SK-N-SH (cell line): ENCODE measurements around the gene TMEM87B. TPM values are rescaled to one million over a fixed set of nuclear protein-coding genes. Genes with fewer than 3 reads are reported as not detected.

ENCODE experiments used
- CTCF ChIA-PET: fragments of 300-600, 350-600 bp; formaldehyde crosslinking; extraction: SDS; loops from one replicate; lab custom pipeline; 2021; lab: Yijun Ruan, JAX
- POLR2A ChIA-PET: fragments of 350-600 bp; sonication (Branson Sonifier 250); formaldehyde crosslinking; extraction: SDS; loops from one replicate; lab custom pipeline; 2020; ENCODE audit warnings: antibody characterized with exemption, inconsistent platforms; lab: Yijun Ruan, JAX
- DNase-seq: peaks from one replicate; pipeline ENCODE4 v3.0.0; 2012
- H2AFZ ChIP-seq: fragments of 200-600 bp; sonication (generic); 2 replicates; pipeline ENCODE4 v1.8.1; 2016; ENCODE audit warnings: antibody characterized with exemption, mild to moderate bottlenecking, low read depth
- H3F3A ChIP-seq: fragments of 200-600 bp; sonication (generic); replicated peaks from 2 replicates; pipeline ENCODE3; 2016; ENCODE audit warnings: antibody characterized with exemption, mild to moderate bottlenecking; ENCODE audit not compliant: insufficient read depth
- H3K27ac ChIP-seq, 2 experiments: fragments of 200-500 bp in 1 of 2; fragments of 200-600 bp in 1 of 2; sonication (Bioruptor generic) in 1 of 2; sonication (generic), shearing (Covaris generic) in 1 of 2; 2 replicates each; pipeline versions ENCODE4 v1.5.1 to v1.6.1; 2014 to 2016; ENCODE audit warnings: low read depth in 2 of 2, inconsistent platforms in 1 of 2, low read length in 1 of 2, mild to moderate bottlenecking in 1 of 2, mixed read lengths in 1 of 2
- H3K27me3 ChIP-seq: fragments of 200-600 bp; sonication (generic), shearing (Covaris generic); 2 replicates; pipeline ENCODE4 v1.6.1; 2016; ENCODE audit warnings: mixed run types; ENCODE audit not compliant: insufficient read depth
- H3K36me3 ChIP-seq, 2 experiments: fragments of 200-500 bp in 1 of 2; fragments of 200-600 bp in 1 of 2; sonication (Bioruptor generic) in 1 of 2; sonication (generic) in 1 of 2; replicated peaks in 1 of 2; 2 replicates each; pipeline versions ENCODE3 to v1.5.1; 2014 to 2016; ENCODE audit warnings: low read length in 1 of 2, mild to moderate bottlenecking in 1 of 2; ENCODE audit not compliant: insufficient read depth in 2 of 2, control insufficient read depth in 1 of 2
- H3K4me1 ChIP-seq, 2 experiments: fragments of 200-500 bp in 1 of 2; fragments of 200-600 bp in 1 of 2; sonication (Bioruptor generic) in 1 of 2; sonication (generic), shearing (Covaris generic) in 1 of 2; 2 replicates each; pipeline versions ENCODE4 v1.5.1 to v1.6.1; 2014 to 2016; ENCODE audit warnings: low read depth in 1 of 2, low read length in 1 of 2, mixed run types in 1 of 2; ENCODE audit not compliant: insufficient read depth in 2 of 2, control insufficient read depth in 1 of 2
- H3K4me2 ChIP-seq: fragments of 200-600 bp; sonication (generic), shearing (Covaris generic); 2 replicates; pipeline ENCODE4 v1.6.1; 2017; ENCODE audit warnings: mixed run types
- H3K4me3 ChIP-seq, 2 experiments: fragments of 200-500 bp in 1 of 2; fragments of 200-600 bp in 1 of 2; sonication (Bioruptor generic) in 1 of 2; sonication (generic), shearing (Covaris generic) in 1 of 2; 2 replicates each; pipeline versions ENCODE4 v1.5.1 to v1.8.1; 2014 to 2016; ENCODE audit warnings: low read depth in 2 of 2, inconsistent platforms in 1 of 2, low read length in 1 of 2, mild to moderate bottlenecking in 1 of 2, mixed read lengths in 1 of 2, moderate library complexity in 1 of 2
- H3K79me2 ChIP-seq: fragments of 200-600 bp; sonication (generic); 2 replicates; pipeline ENCODE4 v1.8.1; 2017; ENCODE audit warnings: mild to moderate bottlenecking; ENCODE audit not compliant: insufficient read depth
- H3K9ac ChIP-seq: fragments of 200-600 bp; sonication (generic); 2 replicates; pipeline ENCODE4 v1.6.1; 2017; ENCODE audit warnings: mixed run types
- H3K9me2 ChIP-seq: fragments of 200-600 bp; sonication (generic); 2 replicates; pipeline ENCODE4 v1.6.1; 2017; ENCODE audit warnings: mixed run types
- H3K9me3 ChIP-seq: fragments of 200-600 bp; sonication (generic); 2 replicates; pipeline ENCODE4 v1.6.1; 2017; ENCODE audit warnings: mixed run types, mild to moderate bottlenecking, moderate library complexity
- H4K20me1 ChIP-seq: fragments of 200-600 bp; sonication (generic); 2 replicates; pipeline ENCODE4 v1.6.1; 2017; ENCODE audit warnings: mild to moderate bottlenecking, mixed run types; ENCODE audit not compliant: insufficient read depth
- CHD2 ChIP-seq: fragments of 150-350 bp; IDR thresholded peaks from 2 replicates; pipeline ENCODE4 v1.6.1; 2018; ENCODE audit warnings: low read length; ENCODE audit not compliant: partially characterized antibody
- EP300 ChIP-seq, 2 experiments: IDR thresholded peaks; 2 replicates each; pipeline versions ENCODE4 v1.4.0 to v1.6.1; 2012; ENCODE audit warnings: borderline replicate concordance in 1 of 2, low read depth in 1 of 2, low read length in 1 of 2
- EZH2phosphoT487 ChIP-seq: fragments of 200-600 bp; sonication (generic); IDR thresholded peaks from 2 replicates; pipeline ENCODE4 v1.6.1; 2017; ENCODE audit warnings: low read depth, mixed run types, mild to moderate bottlenecking, antibody characterized with exemption, moderate library complexity, borderline replicate concordance
- GABPA ChIP-seq: IDR thresholded peaks from 2 replicates; pipeline ENCODE4 v1.4.0; 2012; ENCODE audit warnings: low read depth, mild to moderate bottlenecking
- GATA2 ChIP-seq: sonication (generic); formaldehyde crosslinking; IDR thresholded peaks from 2 replicates; pipeline ENCODE4 v1.5.0; 2020; ENCODE audit warnings: mild to moderate bottlenecking, missing genetic modification reagents
- JUND ChIP-seq: IDR thresholded peaks from 2 replicates; pipeline ENCODE4 v1.4.0; 2012
- MEF2A ChIP-seq: IDR thresholded peaks from 2 replicates; pipeline ENCODE4 v1.4.0; 2012; ENCODE audit warnings: low read depth, borderline replicate concordance
- NFIC ChIP-seq: IDR thresholded peaks from 2 replicates; pipeline ENCODE4 v1.4.0; 2012; ENCODE audit warnings: borderline replicate concordance
- POLR2AphosphoS5 ChIP-seq: IDR thresholded peaks from 2 replicates; pipeline ENCODE4 v1.6.1; 2012; ENCODE audit warnings: low read depth, low read length
- RAD21 ChIP-seq: IDR thresholded peaks from 2 replicates; pipeline ENCODE4 v1.6.1; 2012; ENCODE audit warnings: mild to moderate bottlenecking, low read length
- RCOR1 ChIP-seq: fragments of 150-350 bp; IDR thresholded peaks from 2 replicates; pipeline ENCODE4 v1.6.1; 2017; ENCODE audit warnings: antibody characterized with exemption, low read length
- RFX5 ChIP-seq: IDR thresholded peaks from 2 replicates; pipeline ENCODE4 v1.6.1; 2012; ENCODE audit warnings: mild to moderate bottlenecking, improper control_type of control experiment, low read length
- SIN3A ChIP-seq: IDR thresholded peaks from 2 replicates; pipeline ENCODE4 v1.6.1; 2012; ENCODE audit warnings: low read depth, mild to moderate bottlenecking, low read length, moderate library complexity, borderline replicate concordance
- TCF12 ChIP-seq: IDR thresholded peaks from 2 replicates; pipeline ENCODE4 v1.4.0; 2012
- TEAD4 ChIP-seq: IDR thresholded peaks from 2 replicates; pipeline ENCODE4 v1.4.0; 2012; ENCODE audit warnings: mild to moderate bottlenecking, borderline replicate concordance; ENCODE audit not compliant: insufficient read depth
- YY1 ChIP-seq: IDR thresholded peaks from 2 replicates; pipeline ENCODE4 v1.4.0; 2012; ENCODE audit warnings: low read depth, mild to moderate bottlenecking
- WGBS: methylation state at CpG from one replicate; pipeline ENCODE4 v1.1.6; 2017; ENCODE audit warnings: low lambda C conversion rate; 5-methylcytosine and 5-hydroxymethylcytosine counted together
- polyA plus RNA-seq, 3 experiments: library from polyadenylated mRNA; depleted of rRNA; stranded (reverse); fragments of >200 nt; gene quantifications; 2 replicates each; pipeline ENCODE4 v1.2.3, GENCODE V29; 2012
- TF ChIP-seq, protein P1 (sequence below): fragments of 150-350 bp; IDR thresholded peaks from 2 replicates; pipeline ENCODE4 v1.6.1; 2017; ENCODE audit warnings: antibody characterized with exemption, low read length, low read depth, borderline replicate concordance
- TF ChIP-seq, protein P2 (sequence below): IDR thresholded peaks from 2 replicates; pipeline ENCODE4; 2012
- TF ChIP-seq, protein P3 (sequence below): fragments of 200-600 bp; sonication (generic); IDR thresholded peaks from 2 replicates; pipeline ENCODE4 v1.6.1; 2017; ENCODE audit warnings: antibody characterized with exemption, mild to moderate bottlenecking, moderate library complexity
- TF ChIP-seq, protein P4 (sequence below): IDR thresholded peaks from 2 replicates; pipeline ENCODE4 v1.4.0; 2012; ENCODE audit warnings: low read depth, borderline replicate concordance
- TF ChIP-seq, protein P5 (sequence below): IDR thresholded peaks from 2 replicates; pipeline ENCODE4 v1.4.0; 2012; ENCODE audit warnings: low read depth

Gene TMEM87B
- polyA plus RNA-seq, 1 of the 3 experiments (the other 2 are of a cell fraction): 7.9 TPM

DNA sequence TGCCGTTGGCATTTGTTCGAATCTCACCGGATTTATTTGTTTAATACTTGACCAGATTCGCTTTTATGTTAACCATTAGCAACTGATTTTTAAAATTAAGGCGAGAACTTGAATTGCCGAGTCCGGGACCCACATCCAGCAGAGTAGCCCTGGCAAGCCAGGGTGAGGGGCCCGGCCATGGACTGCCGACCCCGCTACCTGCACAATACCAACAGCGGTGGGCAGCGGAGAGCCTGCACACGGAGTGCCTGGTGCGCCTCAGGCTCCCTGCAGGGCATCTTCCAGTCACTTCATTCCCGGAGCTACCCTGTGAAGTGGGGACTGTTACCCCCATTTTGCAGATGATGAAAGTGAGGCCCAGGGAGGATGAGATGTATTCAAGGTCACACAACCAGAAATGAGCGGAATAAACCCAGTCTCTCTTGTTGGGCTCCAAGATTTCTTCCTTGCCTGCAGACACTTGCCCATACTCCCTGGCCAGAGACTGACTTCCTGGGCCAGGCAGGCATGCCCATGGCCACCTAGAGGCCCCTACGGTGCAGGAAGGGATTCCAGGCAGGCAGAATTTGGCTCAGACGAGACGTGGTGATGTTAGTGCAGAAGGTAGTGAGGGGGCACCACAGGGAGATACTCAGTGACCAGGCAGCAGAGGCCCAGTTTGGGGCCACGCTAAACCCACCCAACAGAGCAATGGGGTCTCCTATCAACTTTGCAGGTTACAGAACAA lies 86.0 kb downstream of the TMEM87B start:
- WGBS: 94% methylated on average over 13 of the region's 20 CpGs
- no peak overlapping the region for H3K9ac ChIP-seq
- POLR2A ChIA-PET: no interaction called here
- TF ChIP-seq TCF12 (no peak), EP300 (IDR thresholded peaks at IDR 0.05; ENCODE audit: borderline replicate concordance in 1 of 2, low read depth in 1 of 2, low read length in 1 of 2) (no peak), SIN3A (no peak), NFIC (no peak), GABPA (no peak), TEAD4 (no peak)
- TF ChIP-seq, protein P1, sequence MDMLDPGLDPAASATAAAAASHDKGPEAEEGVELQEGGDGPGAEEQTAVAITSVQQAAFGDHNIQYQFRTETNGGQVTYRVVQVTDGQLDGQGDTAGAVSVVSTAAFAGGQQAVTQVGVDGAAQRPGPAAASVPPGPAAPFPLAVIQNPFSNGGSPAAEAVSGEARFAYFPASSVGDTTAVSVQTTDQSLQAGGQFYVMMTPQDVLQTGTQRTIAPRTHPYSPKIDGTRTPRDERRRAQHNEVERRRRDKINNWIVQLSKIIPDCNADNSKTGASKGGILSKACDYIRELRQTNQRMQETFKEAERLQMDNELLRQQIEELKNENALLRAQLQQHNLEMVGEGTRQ: no peak
- TF ChIP-seq, protein P2, sequence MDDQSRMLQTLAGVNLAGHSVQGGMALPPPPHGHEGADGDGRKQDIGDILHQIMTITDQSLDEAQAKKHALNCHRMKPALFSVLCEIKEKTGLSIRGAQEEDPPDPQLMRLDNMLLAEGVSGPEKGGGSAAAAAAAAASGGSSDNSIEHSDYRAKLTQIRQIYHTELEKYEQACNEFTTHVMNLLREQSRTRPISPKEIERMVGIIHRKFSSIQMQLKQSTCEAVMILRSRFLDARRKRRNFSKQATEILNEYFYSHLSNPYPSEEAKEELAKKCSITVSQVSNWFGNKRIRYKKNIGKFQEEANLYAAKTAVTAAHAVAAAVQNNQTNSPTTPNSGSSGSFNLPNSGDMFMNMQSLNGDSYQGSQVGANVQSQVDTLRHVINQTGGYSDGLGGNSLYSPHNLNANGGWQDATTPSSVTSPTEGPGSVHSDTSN: no peak
- TF ChIP-seq, all 33 proteins: peak for 0
- Histone ChIP-seq H3K27me3 (no peaks in the 10 kb centered on the region), H2AFZ (no peak overlapping the region), H3K9me2 (no peaks in the 10 kb centered on the region), H3K9me3 (no peaks in the 10 kb centered on the region), H3K27ac (no peak overlapping the region), H4K20me1 (no peaks in the 10 kb centered on the region), H3K4me2 (no peak overlapping the region), H3F3A (peaks cover 9% of the 10 kb centered on the region), H3K4me1 (peaks cover 0 to 7% of the 10 kb centered on the region in 2 experiments; a peak in 1 of 4 replicates), H3K4me3 (no peak overlapping the region), H3K36me3 (no peaks in the 10 kb centered on the region), H3K79me2 (no peaks in the 10 kb centered on the region)
- CTCF ChIA-PET: no interaction called here
- no peak for DNase-seq

DNA sequence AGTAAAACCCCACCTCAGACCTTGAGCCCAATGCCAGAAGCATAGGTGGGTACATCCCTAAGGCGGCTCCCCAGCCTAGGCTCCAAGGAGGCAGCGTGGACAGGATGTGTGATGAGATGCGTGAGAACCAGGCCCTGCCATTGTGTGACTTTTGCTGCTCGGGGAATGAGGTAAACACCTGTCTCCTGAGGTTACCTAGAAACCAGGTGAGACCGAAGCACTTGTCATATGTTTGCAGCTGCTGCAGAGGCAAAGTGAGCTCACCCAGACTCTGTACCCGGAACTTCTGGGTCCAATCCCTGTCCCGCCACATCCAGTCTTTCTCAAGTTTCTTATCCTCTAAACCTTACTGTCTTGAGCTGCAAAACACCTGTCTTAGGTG lies 86.5 kb downstream of the TMEM87B start:
- 83% methylated on average over 6 of the region's 7 CpGs for WGBS
- CTCF ChIA-PET: no interaction called here
- POLR2A ChIA-PET: no interaction called here
- H3K9ac ChIP-seq: no peak overlapping the region
- no peaks in the 10 kb centered on the region for H3K79me2 ChIP-seq
- no peaks in the 10 kb centered on the region for H3K27me3 ChIP-seq
- H4K20me1 ChIP-seq: no peaks in the 10 kb centered on the region
- no peaks in the 10 kb centered on the region for H3K9me2 ChIP-seq
- H3K4me3 ChIP-seq: no peak overlapping the region
- DNase-seq: no peak
- no peak overlapping the region for H3K27ac ChIP-seq
- H3K9me3 ChIP-seq: no peaks in the 10 kb centered on the region
- peaks cover 0 to 7% of the 10 kb centered on the region in 2 experiments; a peak in 1 of 4 replicates for H3K4me1 ChIP-seq
- H2AFZ ChIP-seq: no peak overlapping the region
- H3F3A ChIP-seq: peaks cover 9% of the 10 kb centered on the region
- H3K4me2 ChIP-seq: no peak overlapping the region
- H3K36me3 ChIP-seq: no peaks in the 10 kb centered on the region
- no peak for TF ChIP-seq RCOR1
- TF ChIP-seq RFX5: no peak
- TF ChIP-seq JUND: no peak
- TF ChIP-seq YY1: no peak
- TF ChIP-seq GATA2 (CRISPR knock-in tag): no peak
- TF ChIP-seq POLR2AphosphoS5: no peak
- TF ChIP-seq, protein P3, sequence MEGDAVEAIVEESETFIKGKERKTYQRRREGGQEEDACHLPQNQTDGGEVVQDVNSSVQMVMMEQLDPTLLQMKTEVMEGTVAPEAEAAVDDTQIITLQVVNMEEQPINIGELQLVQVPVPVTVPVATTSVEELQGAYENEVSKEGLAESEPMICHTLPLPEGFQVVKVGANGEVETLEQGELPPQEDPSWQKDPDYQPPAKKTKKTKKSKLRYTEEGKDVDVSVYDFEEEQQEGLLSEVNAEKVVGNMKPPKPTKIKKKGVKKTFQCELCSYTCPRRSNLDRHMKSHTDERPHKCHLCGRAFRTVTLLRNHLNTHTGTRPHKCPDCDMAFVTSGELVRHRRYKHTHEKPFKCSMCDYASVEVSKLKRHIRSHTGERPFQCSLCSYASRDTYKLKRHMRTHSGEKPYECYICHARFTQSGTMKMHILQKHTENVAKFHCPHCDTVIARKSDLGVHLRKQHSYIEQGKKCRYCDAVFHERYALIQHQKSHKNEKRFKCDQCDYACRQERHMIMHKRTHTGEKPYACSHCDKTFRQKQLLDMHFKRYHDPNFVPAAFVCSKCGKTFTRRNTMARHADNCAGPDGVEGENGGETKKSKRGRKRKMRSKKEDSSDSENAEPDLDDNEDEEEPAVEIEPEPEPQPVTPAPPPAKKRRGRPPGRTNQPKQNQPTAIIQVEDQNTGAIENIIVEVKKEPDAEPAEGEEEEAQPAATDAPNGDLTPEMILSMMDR: no peak
- TF ChIP-seq, protein P2: no peak
- TF ChIP-seq MEF2A: no peak
- TF ChIP-seq, protein P4, sequence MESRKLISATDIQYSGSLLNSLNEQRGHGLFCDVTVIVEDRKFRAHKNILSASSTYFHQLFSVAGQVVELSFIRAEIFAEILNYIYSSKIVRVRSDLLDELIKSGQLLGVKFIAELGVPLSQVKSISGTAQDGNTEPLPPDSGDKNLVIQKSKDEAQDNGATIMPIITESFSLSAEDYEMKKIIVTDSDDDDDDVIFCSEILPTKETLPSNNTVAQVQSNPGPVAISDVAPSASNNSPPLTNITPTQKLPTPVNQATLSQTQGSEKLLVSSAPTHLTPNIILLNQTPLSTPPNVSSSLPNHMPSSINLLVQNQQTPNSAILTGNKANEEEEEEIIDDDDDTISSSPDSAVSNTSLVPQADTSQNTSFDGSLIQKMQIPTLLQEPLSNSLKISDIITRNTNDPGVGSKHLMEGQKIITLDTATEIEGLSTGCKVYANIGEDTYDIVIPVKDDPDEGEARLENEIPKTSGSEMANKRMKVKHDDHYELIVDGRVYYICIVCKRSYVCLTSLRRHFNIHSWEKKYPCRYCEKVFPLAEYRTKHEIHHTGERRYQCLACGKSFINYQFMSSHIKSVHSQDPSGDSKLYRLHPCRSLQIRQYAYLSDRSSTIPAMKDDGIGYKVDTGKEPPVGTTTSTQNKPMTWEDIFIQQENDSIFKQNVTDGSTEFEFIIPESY: no peak
- TF ChIP-seq, protein P5, sequence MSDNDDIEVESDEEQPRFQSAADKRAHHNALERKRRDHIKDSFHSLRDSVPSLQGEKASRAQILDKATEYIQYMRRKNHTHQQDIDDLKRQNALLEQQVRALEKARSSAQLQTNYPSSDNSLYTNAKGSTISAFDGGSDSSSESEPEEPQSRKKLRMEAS: no peak
- TF ChIP-seq CHD2: no peak
- TF ChIP-seq RAD21: no peak
- no peak for TF ChIP-seq SIN3A
- no peak for TF ChIP-seq EZH2phosphoT487
- no peak for TF ChIP-seq EP300 (IDR thresholded peaks at IDR 0.05; ENCODE audit: borderline replicate concordance in 1 of 2, low read depth in 1 of 2, low read length in 1 of 2)
